ENCODE results near the gene WDR20.
"Not testable (repeated sequence)": the region's sequence is repeated elsewhere in the genome, so short reads cannot be mapped to it uniquely, and the experiment has no call there.

- TF ChIP-seq CTCF (conservative IDR thresholded peaks at IDR 0.05; ENCODE audit: low read length); EZH2phosphoT487 (IDR thresholded peaks at IDR 0.05; ENCODE audit: borderline replicate concordance): not testable (repeated sequence)
Observed at GRCh38 chr14:102172721-102173120, 33.0 kb downstream of the WDR20 start.

Data from Loucy (cell line).